Stimulated activated CD8-positive, alpha-beta memory T cell treated with anti-CD3 and anti-CD28 coated beads, Interleukin-4, amount 100 ng/mL, for 24 hours (primary cell): Measurements from ENCODE around the gene EYA2.
"Not testable (repeated sequence)": the region's sequence is repeated elsewhere in the genome, so short reads cannot be mapped to it uniquely, and the experiment has no call there.

Source experiments
- DNase-seq: peaks from one replicate; pipeline ENCODE4 v3.0.0-alpha.2; 2020; ENCODE audit warnings: low read depth

The EYA2 gene

DNA sequence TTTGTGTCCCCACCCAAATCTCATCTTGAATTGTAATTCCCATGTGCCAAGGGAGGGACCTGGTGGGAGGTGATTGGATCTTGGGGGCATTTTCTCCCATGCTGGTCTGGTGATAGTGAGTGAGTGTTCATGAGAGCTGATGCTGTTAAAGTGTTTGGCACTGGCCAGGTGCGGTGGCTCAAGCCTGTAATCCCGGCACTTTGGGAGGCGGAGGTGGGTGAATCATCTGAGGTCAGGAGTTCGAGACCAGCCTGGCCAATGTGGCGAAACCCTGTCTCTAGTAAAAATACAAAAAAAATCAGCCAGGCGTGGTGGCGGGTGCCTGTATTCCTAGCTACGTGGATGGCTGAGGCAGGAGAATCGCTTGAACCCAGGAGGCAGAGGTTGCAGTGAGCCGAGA lies 37.8 kb downstream of the EYA2 start:
- DNase-seq: not testable (repeated sequence)

DNA sequence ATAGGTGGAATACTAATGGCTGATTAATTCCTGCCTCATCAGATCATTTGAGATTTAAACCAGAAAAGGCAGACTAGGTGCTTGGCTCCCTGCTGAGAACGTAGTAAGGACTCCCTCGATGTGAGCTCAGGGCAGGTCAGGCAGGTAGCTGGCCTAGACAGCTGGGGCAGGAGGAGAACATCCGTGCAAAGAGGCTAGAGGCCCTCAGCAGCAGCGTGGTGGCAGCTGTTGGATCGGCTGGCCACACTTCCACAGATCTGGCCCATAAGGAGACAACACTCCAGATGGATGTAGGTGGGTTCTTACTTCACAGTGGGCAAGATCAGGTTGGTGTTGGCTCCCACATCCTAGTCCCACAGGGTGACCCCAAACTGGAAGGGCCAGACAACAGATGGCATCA lies 38.5 kb downstream of the EYA2 start:
- DNase-seq: no peak

DNA sequence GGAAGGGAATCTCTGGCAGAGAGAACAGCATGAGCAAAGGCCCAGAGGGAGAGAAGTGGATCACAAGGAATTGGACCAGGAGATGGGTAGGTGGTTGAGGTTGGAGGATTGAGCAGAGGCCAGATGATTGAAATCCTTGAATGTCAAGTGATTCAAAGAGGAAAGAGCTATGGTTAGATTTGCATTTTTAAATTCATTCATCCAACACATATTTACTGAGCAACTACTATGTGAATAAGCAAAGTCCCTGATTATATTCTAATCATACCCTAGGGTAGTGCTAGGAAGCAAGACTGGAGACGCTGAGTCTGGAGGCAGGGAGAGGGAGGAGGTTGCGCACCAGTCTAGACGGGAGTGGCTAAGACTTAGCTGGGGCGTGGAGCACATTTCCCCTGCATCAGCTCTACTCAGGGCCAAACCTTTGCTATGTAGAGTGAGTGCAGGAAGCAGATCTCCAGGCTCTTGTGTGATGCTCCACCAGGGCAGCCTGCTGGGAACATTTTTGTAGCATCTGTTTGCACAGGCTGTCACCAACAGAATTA lies 40.2 kb downstream of the EYA2 start:
- DNase-seq: no peak

DNA sequence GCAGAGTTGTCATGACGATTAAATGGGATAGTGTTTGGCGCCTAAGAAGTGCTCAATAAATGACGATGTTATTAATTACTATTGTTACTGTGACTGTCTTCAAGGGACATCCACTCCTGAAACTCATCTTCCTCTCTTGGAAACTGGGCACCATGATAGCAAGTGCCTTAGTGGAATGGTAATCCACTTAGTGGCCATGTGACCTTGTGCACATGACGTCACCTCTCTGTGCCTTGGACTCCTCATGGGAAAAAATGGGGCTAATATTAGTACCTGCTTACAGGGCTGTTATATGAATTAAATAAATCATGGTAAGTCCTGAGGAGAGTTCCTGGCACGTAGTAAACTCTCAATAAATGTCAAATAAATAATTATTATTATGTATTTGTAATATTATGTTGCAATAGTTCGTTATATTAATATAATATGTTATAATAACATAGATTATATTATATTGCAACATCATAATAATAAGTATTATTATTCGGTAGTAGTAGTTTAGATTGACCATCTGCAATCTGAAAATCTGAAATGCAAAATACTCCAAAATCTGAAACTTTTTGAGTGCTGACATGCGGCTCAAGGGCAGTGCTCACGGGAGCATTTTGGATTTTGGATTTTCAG lies 40.9 kb downstream of the EYA2 start:
- no peak for DNase-seq

DNA sequence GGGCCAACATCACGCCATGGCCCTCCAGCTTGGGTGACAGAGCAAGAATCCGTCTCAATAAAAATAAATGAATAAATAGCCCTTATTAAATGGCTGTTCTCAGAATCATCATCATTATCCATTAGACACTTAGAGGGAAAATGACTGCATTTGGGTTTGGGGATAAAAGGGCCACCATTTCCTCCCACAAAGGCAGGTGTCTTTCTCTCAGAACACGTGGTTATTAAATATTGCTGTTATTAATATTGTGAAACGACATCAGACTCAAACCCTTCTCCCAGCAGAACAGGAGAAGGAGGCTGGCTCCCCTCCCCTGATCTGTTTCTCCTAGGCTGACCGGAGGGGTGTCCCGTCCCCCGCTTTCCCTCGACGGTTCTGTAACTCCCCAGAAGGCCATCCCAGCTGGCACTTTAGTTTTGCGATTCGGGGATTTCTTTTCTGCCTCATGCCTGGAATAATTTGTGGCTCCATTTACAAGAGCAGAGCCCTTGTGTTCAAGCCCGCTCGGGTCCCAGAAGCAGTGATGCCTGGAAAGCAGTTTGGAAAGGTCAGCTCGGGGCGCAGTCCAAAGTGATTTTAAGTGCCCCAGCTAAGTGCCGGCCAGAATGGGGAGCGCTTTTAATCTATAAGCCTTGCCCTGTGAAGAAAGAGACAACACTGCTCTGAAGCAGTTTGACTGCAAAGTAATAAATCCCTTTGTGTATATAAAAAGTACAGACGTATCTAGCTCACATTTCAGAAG lies 41.9 kb downstream of the EYA2 start:
- no peak for DNase-seq

DNA sequence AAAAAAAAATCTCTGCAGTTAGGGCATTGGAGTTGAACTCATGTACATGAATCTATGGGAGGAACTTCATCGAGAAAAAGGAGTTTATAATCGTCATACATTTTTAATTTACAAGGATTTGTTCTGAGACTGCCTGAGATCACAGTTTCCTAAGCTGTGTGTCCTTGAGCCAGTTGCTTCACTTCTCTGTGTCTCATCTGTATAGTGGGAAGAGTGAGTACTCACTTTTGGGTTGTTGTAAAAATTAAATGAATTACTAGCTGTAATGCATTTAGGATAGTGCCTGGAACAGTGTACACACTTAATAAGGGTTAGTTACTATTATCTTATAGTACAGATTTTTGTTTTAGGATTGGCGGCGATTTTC lies 42.5 kb downstream of the EYA2 start:
- no peak for DNase-seq

DNA sequence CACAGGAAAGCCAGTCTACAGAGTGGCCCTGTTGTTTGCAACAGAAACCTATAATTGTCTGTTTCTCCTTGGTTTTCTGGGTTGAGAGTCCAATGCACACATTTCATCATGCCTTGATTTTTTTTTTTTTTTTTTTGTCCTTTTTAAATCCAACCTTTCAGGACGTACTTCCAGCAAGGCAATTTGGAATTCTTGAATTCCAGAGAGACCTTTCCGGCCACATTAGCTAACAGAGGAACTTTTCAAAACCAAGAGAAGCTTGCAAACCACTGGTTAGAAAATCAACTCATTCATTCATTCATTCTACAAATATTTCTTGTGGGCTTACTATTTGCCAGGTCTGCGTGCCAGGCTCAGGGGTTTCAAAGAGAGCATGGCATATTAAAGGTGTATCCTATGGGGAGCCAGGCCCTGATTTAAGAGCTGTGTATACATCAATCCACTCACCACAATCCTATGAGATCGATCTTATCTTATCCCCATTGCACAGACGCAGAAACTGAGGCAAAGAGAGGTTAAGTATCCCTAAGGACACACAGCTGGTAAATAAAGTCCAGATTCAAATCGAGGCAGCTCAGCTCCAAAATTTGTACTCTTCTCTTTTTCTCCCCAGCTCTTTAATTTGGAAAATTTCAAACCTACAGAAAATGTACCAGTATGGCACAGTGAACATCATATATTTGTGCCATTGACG lies 43.0 kb downstream of the EYA2 start:
- no peak for DNase-seq

DNA sequence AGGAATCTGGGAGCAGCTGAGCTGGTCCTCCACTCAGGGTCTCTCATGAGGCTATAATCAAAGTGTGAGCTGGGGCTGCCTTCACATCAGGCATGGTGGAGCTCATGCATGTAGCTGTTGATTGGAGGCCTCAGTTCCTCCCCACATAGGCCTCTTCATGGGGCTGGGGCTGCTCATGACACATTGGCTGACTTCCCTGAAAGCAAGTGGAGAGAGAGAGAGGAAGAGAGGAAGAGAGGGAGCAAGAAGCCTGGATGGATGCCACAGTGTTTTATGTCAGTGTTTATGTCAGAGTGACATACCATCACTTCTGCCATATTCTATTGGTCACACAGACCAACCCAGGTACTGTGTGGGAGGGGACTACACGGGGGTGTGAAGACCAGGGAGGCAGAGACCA lies 43.8 kb downstream of the EYA2 start:
- DNase-seq: no peak

DNA sequence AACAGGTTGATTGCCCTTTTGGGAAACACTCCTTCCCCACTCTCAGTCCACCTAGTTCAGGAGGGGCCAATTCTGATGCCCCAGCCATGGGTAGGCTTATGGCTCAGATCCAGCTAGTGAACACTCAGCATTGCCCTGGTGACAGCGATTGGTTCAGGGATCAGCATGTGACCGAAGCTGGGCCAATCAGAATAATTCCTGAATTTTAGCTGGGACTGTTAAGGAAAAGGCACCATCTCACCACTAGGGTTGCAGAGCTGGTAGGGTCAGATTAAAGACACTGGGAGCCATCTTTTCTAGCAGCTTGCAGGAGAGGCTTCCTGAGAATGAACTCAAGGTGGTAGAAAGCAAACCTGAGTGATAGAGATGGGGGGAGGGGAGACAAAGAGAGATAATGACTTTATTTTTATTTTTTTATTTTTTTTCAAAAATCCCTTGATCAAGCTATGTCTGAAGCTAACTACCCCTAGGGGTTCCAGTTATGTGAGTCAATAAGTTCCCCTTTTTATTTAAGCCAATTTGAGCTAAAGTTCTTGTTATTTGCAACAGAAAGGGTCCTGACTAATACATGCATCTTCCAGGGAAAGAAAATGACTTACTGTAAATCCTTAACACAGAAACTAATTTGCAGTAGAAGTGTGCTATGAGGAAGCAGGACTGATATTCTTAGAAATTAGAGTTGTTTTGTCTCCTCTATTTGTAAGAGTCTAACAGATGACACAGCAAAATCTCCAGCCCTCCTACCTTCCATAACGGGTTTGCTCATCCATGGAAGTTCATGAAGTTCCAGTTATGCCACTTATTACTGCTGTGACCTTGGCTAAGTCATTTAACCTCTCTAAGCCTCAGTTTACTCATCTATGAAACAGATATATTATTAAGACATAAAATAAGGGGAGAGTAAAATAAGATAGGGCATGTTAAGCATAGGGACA lies 44.7 kb downstream of the EYA2 start:
- no peak for DNase-seq

DNA sequence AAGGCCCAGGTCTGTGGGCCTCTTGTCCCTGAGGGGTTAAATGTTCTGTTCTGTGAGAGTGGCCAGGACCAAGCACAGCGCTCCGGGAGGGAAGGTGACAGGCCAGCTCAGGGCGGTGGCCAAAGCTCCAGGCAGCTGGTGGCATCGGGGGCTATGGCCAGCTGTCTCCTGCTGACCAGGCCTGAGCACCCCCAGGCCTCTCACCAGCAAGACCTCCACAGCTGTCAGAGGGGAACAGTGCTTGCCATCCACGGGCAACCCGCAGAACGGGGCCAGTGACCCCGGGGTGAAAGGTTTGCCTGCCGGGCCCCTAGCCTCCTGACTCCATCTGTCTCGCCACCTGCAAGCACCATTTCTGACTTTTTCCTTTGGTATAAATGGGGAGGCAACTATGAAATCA lies 46.0 kb downstream of the EYA2 start:
- no peak for DNase-seq

DNA sequence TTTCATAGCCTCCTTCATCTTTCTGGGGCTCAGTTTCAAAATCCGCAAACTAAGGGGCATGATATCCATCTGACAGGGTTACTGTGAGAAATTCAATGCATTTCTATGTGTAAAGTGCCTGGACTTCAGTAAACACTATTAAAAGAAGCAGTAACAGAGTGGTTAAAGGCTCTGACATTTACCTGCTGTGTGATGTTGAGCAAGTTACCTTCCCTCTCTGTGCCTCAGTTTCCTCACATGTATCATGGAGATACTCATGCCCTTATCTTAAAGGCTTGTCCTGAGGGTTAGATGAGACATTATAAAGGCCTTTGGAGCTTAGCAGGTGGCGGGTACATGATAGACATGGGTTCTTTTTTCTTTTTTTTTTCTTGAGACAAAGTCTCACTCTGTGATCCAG lies 46.8 kb downstream of the EYA2 start:
- DNase-seq: no peak

DNA sequence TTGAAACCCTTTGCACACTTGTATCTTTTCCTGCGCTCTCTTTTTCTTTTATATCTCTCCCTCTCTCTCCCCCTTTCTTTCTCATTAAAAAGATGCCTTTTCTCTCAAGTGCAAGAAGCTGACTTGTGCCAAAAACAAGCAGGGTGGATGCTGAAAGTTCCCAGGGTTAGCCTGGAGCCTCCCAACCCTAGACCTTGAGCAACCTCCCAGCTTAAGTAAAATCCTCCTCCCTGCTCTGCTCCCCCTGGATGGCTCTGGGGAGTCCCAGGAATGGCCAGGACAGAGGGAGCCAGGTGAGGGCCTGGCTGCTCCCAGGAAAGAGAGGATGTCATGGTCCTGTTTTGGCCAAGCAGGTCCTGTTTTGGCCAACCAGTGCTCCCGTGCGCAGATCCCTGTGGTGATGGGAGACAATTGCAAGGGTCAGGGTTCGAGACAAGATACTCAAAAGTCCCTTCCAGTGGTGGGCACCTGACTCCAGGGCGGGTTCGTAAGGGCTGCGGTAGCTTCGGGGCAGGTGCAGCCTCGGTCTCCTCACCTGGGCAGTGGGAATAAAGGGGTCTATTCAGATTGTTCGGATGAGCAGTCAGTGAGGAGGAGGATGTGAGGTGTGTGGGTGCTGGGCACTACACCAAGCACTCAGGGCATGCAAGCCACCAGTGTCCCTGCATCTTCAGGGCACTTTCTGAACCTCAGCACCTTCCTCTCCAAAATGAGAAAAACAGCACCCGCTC lies 49.4 kb downstream of the EYA2 start:
- DNase-seq: no peak

DNA sequence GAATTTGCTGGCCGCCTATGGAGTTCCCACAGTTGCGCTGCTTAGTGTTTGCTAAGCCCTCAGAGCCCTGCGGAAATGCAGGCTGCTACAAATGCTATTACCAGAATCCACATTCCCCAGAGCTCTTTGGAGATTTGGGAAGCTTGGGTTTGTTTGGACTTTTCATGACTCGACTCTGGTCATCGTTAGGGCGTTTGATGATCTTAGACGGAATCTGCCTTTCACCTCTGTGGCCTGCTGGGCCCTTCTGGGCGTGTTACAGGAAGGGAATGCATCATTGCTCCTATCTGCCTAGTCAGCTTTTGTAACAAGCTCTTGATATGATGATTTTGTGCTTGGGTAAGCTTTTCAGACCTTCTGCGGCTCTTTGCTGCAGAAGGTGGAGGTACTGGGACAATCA lies 50.8 kb downstream of the EYA2 start:
- no peak for DNase-seq

DNA sequence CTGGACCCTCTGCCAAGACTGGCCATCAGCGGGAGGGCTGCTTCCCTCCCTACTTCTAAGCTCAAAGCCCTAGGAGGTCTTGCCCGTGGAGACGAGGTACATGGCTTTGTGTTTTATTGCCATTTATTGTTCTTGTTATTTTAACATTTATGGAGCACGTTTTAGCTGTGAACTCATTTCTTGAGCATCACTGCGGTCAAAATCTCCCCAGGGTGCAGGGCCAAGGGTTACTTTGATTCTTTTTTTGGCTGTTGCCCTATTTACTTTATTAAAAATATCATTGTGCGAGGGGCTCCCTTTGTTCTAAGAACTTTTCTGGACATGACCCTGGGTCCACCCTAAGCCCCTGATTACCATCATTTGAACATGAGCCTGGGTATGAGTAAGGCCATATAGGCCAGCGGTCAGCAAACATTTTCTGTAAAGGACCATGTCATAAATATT lies 51.6 kb downstream of the EYA2 start:
- DNase-seq: no peak

DNA sequence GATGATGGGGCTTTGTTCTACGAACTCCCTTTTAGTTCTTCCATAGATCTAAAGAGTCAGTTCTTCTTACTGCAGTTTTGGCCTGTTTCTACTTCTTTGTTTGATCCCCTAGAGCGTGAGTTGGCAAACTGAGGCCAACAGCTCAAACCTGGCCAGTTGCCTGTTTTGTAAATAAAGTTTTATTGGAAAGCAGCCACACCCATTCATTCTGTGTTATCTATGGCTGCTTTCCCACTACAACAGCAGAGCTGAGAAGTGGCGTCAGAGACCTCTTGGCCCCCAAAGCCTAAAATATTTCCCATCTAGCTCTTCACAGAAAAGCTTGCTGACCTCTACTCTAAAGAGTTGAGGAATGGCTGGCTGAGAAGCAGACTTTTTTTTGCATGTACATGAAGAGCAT lies 52.2 kb downstream of the EYA2 start:
- DNase-seq: no peak

DNA sequence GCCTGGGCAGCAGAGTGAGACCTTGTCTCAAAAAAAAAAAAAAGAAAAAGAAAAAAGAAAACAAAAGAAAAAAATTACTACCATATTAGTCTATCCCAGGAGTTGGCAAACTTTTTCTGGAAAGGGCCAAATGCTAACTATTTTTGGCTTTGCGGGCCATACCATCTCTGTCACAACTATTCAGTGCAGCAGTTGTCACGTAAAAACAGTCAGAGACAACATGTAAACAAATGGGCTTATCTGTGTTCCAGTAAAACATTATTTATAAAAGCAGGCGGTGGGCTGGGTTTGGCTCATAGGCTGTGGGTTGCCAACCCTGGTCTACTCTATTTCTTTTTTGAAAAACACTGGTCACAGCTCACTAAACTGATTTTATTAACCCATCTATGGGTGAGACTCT lies 53.4 kb downstream of the EYA2 start:
- no peak for DNase-seq

DNA sequence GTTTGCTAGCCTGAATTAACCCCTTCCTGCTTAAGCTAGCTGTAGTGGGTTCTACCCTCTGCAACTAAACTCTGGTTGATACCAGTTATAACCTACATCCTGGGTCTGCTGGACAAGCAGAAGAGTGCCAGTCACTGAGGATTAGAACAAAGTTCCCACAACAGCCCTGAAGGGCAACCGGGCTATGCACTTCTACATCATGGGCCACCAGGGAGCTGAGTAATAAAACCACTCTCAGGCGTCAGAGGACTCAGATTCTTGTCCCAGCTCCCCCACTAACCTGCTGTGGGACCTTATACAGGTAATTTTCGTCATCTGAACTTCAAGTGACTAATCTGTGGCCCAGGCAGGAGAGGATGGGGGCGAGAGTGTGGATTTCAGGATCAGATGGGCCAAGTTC lies 56.8 kb downstream of the EYA2 start:
- DNase-seq: no peak

DNA sequence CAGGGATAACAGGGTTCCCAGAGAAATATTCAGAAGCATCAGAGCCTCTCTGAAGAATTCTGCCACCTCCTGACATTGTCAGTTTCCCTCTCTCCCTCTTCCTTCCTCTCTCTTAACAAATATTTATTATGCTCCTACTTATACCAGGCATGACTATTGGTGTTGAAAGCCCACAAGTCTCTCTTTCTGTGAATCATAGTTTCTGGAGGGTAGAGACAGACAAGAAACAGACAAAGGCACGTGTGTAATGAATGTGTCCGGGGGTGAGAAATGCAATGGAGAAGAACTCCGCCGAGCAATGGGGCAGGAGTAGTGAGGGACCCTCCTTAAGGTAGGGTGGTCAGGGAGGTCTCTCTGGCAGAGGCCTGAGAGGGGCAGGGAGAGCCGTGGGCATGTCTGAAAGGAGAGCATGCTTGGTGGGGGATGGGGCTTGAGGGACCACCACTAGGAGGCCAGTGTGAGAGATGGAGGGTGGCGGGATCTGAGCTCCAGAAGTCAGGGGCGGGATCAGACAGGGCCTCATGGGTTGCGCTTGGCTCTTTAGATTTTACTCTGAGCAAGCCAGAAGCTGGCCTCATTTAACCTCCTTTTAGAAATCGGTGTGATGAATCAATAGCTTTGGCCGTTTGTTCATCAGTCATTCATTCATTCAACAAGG lies 57.3 kb downstream of the EYA2 start:
- no peak for DNase-seq

DNA sequence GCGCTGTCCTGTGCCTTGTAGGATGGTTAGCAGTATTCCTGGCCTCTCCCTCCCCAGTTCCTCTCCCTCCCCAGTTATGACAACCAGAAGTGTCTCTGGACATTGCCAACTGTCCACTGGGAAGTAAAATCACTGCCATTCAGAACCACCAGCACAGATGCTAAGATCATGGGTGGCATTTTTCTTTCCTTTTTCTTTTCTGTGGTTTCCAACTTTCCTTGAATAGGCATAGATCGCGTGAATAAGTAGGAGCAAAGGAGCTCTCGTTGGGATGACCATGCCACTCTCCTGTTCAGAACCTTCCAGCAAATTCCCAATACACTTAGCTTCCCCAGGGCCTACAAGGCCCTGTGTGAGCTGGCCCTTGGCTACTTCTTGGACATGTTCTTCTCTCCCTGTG lies 59.0 kb downstream of the EYA2 start:
- DNase-seq: no peak

DNA sequence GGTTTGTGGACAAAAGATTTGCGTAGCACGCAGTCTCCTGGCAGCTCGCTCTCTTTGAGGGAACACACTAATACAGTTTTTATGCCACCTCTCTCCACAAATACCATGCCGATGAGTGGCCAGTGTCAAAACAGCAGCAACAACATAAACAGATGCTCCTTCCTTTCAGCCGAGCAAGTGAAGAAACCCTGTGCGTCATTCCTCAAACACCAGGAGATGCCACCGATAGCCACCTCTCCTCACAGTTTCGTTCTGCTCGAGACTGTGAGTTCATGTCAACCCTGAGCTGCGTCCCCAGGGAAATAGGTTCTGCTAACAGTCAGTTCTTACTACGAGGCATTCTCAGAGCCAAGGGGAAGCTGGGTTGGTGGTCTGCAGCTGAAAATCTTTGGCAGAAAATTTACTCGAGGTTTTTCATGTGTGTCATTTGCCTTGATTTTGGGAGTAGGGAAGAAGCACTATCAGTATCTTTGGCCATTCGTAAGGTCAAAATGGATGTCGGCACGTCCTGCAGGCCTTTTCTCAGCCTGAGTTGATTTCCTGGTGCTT lies 59.9 kb downstream of the EYA2 start:
- no peak for DNase-seq
